HepG2 (cell line): ENCODE results near the gene SETD7. TPM values are rescaled to one million over a fixed set of nuclear protein-coding genes. Genes with fewer than 3 reads are reported as not detected.

Experiments
- CERS6 ChIP-seq: sonication (generic); formaldehyde crosslinking; IDR thresholded peaks from 2 replicates; pipeline ENCODE4 v1.5.0; 2020; ENCODE audit warnings: missing genetic modification reagents
- EED ChIP-seq: sonication (generic); formaldehyde crosslinking; IDR thresholded peaks from 2 replicates; pipeline ENCODE4 v1.5.0; 2020; ENCODE audit warnings: mild to moderate bottlenecking, missing genetic modification reagents
- HBP1 ChIP-seq: IDR thresholded peaks from 2 replicates; pipeline ENCODE4 v1.6.1; 2016; ENCODE audit warnings: low read depth, control low read depth
- KDM5B ChIP-seq: sonication (generic); formaldehyde crosslinking; IDR thresholded peaks from 2 replicates; pipeline ENCODE4 v1.4.0; 2020; ENCODE audit warnings: missing genetic modification reagents, mild to moderate bottlenecking, borderline replicate concordance
- KLF12 ChIP-seq: sonication (generic); formaldehyde crosslinking; IDR thresholded peaks from 2 replicates; pipeline ENCODE4 v1.4.0; 2020; ENCODE audit warnings: missing genetic modification reagents, borderline replicate concordance
- NFAT5 ChIP-seq: sonication (generic); formaldehyde crosslinking; IDR thresholded peaks from 2 replicates; pipeline ENCODE4 v1.4.0; 2020; ENCODE audit warnings: missing genetic modification reagents
- ZHX1 ChIP-seq: sonication (generic); formaldehyde crosslinking; IDR thresholded peaks from 2 replicates; pipeline ENCODE4 v1.8.1; 2022; ENCODE audit warnings: low read depth, mild to moderate bottlenecking, missing genetic modification reagents
- ZNF274 ChIP-seq: sonication (generic); formaldehyde crosslinking; IDR thresholded peaks from 2 replicates; pipeline ENCODE4 v1.5.1; 2020; ENCODE audit warnings: mild to moderate bottlenecking, missing genetic modification reagents
- ZNF788 ChIP-seq: sonication (generic); formaldehyde crosslinking; IDR thresholded peaks from 2 replicates; pipeline ENCODE4 v1.5.0; 2020; ENCODE audit warnings: mild to moderate bottlenecking, missing genetic modification reagents, borderline replicate concordance
- polyA plus RNA-seq, 8 experiments: library from polyadenylated mRNA; depleted of rRNA in 3 of 8; stranded (reverse) in 7 of 8; unstranded in 1 of 8; fragments of >200 nt; fragmentation: Illumina TruSeq in 4 of 8; extraction: Trizol in 4 of 8; gene quantifications; 2 replicates each; pipeline versions ENCODE4 v1.2.1 to v1.2.3, GENCODE V29; 2011 to 2016; ENCODE audit warnings: low read depth in 4 of 8, missing spikeins in 1 of 8, mixed read lengths in 1 of 8; ENCODE audit not compliant: insufficient read depth in 1 of 8
- total RNA-seq, 5 experiments: library from RNA; depleted of rRNA; stranded (reverse); fragments of >200 nt; fragmentation: Illumina TruSeq; extraction: Trizol; gene quantifications; 2 replicates each; pipeline ENCODE4 v1.2.3, GENCODE V29; 2016; ENCODE audit warnings: low read depth in 1 of 5
- TF ChIP-seq, protein P1 (sequence below): sonication (generic); formaldehyde crosslinking; IDR thresholded peaks from 2 replicates; pipeline ENCODE4 v1.8.1; 2023; ENCODE audit warnings: mild to moderate bottlenecking, inconsistent platforms, moderate library complexity, missing genetic modification reagents, borderline replicate concordance
- TF ChIP-seq, protein P2 (sequence below): sonication (generic); formaldehyde crosslinking; IDR thresholded peaks from 2 replicates; pipeline ENCODE4 v1.9.0; 2022; ENCODE audit warnings: low read depth, missing genetic modification reagents

Gene SETD7
- total and polyA plus RNA-seq, 2 of the 13 experiments (the other 11 are each of a cell fraction or from before 2014, with no cell fraction given), result 0.08 to 0.22 TPM

DNA sequence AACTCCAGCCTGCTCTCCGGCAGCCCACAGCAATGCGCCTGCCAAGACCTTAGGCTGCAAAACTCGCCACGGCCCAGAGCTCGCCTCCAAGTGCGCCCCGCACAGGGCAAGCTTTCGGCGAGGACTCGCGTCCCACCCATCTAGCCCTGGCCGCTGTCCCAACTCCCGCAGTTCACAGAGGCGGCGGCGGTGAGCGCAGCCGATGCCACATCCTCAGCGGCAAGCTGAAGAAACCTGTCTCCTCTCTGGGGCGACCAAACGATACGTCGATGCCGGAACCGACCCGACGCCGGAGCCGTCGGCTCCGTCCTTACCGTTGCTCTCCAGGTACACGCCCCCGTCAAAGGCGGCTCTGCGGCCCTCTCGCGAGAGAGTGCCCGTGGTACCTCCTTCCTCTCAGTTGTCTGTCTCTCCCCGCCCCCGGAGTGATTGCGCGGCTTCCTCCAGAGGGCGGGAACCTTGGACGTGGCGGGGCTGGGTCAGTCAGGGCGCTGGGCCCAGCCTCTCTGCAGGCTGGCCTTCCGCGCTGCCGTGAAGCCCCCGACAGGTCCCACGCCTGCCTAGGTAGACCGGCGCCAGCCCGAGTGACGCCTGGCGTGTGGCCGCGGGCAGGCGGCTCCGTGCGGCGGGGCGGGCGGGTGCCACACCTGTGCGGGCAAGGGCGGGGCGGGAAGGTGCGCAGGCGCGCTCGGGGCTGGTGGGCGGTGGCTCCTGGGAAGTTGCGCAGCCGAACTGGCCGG, 102.5 kb downstream of the SETD7 start (continued):
- TF ChIP-seq NFAT5 (CRISPR knock-in tag) (no peak), KDM5B (peak; percentile 69; the same call in 1 of the 2 replicates), HBP1 (CRISPR knock-in tag) (0 out of 2 replicates have a peak, but pooled peaks have one; percentile 25), ZHX1 (CRISPR knock-in tag) (peak; percentile 83; the same call in 1 of the 2 replicates), ZNF274 (CRISPR knock-in tag) (peak; percentile 90; the same call in 1 of the 2 replicates), CERS6 (CRISPR knock-in tag) (no peak), EED (CRISPR knock-in tag) (peak; percentile 94), KLF12 (CRISPR knock-in tag) (peak; percentile 91; the same call in 1 of the 2 replicates), ZNF788 (CRISPR knock-in tag) (peak; percentile 81; the same call in 1 of the 2 replicates)
- TF ChIP-seq, protein P1, sequence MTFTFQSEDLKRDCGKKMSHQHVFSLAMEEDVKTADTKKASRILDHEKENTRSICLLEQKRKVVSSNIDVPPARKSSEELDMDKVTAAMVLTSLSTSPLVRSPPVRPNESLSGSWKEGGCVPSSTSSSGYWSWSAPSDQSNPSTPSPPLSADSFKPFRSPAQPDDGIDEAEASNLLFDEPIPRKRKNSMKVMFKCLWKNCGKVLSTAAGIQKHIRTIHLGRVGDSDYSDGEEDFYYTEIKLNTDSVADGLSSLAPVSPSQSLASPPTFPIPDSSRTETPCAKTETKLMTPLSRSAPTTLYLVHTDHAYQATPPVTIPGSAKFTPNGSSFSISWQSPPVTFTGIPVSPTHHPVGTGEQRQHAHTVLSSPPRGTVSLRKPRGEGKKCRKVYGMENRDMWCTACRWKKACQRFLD (CRISPR knock-in tag), result no peak
- TF ChIP-seq, protein P2, sequence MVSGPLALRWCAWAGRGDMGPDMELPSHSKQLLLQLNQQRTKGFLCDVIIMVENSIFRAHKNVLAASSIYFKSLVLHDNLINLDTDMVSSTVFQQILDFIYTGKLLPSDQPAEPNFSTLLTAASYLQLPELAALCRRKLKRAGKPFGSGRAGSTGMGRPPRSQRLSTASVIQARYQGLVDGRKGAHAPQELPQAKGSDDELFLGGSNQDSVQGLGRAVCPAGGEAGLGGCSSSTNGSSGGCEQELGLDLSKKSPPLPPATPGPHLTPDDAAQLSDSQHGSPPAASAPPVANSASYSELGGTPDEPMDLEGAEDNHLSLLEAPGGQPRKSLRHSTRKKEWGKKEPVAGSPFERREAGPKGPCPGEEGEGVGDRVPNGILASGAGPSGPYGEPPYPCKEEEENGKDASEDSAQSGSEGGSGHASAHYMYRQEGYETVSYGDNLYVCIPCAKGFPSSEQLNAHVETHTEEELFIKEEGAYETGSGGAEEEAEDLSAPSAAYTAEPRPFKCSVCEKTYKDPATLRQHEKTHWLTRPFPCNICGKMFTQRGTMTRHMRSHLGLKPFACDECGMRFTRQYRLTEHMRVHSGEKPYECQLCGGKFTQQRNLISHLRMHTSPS (CRISPR knock-in tag), result peak; percentile 54; the same call in 1 of the 2 replicates
